Endothelial cell of umbilical vein (primary cell): Measurements from ENCODE around the gene CASP9. TPM values are rescaled to one million over a fixed set of nuclear protein-coding genes. Genes with fewer than 3 reads are reported as not detected.

ENCODE experiments used
- BruUV-seq: library from RNA; stranded (reverse); fragments of 400-500 nt; replicated peaks from 2 replicates; lab custom pipeline; 2021; lab: Mats Ljungman, UMichigan
- CTCF ChIA-PET: fragments of 300-600, 350-600 bp; sonication (Branson Sonifier 250); formaldehyde crosslinking; loops from one replicate; lab custom pipeline; 2021; ENCODE audit warnings: antibody characterized with exemption, inconsistent platforms; lab: Charles Lee
- POLR2A ChIA-PET: fragments of 300-600, 350-600 bp; sonication (Branson Sonifier 250); formaldehyde crosslinking; loops from one replicate; lab custom pipeline; 2021; ENCODE audit warnings: antibody characterized with exemption, inconsistent platforms; lab: Charles Lee
- DNase-seq: peaks from one replicate; pipeline ENCODE4 v3.0.0-alpha.2; 2011; ENCODE audit warnings: low read depth, low spot score
- FAIRE-seq: peaks from 2 replicates; lab custom pipeline; 2011; peaks lifted over from hg19 to GRCh38; lab: Jason Lieb, UNC
- H2AFZ ChIP-seq: 2 replicates; pipeline ENCODE4 v1.6.0; 2012; ENCODE audit warnings: low read depth, low read length, control low read depth, inconsistent platforms
- H3K27ac ChIP-seq: 2 replicates; pipeline ENCODE4 v1.5.1; 2011; ENCODE audit warnings: low read depth, mild to moderate bottlenecking, control low read depth, low read length, moderate library complexity; ENCODE audit not compliant: insufficient read depth
- H3K27me3 ChIP-seq, 2 experiments: 2 replicates each; pipeline versions ENCODE4 v1.6.0 to v1.6.1; 2011; ENCODE audit warnings: low read length in 2 of 2, mixed read lengths in 1 of 2; ENCODE audit not compliant: control insufficient read depth in 2 of 2, insufficient read depth in 2 of 2
- H3K36me3 ChIP-seq, 2 experiments: 2 replicates in 1 of 2; 3 replicates in 1 of 2; pipeline ENCODE4 v1.5.1; 2011; ENCODE audit warnings: low read length in 2 of 2, mild to moderate bottlenecking in 1 of 2, moderate library complexity in 1 of 2; ENCODE audit not compliant: control insufficient read depth in 2 of 2, insufficient read depth in 2 of 2; ENCODE audit errors: extremely low read depth in 1 of 2
- H3K4me1 ChIP-seq: 3 replicates; pipeline ENCODE4 v1.5.1; 2011; ENCODE audit warnings: mild to moderate bottlenecking, low read length; ENCODE audit not compliant: control insufficient read depth, insufficient read depth; ENCODE audit errors: extremely low read depth
- H3K4me2 ChIP-seq: 2 replicates; pipeline ENCODE4 v1.6.1; 2011; ENCODE audit warnings: low read length, control low read depth, mixed read lengths; ENCODE audit not compliant: insufficient read depth
- H3K4me3 ChIP-seq, 3 experiments: fragments of 200-600 bp in 1 of 3; sonication (generic), shearing (Covaris generic) in 1 of 3; replicated peaks in 1 of 3; 2 replicates each; pipeline ENCODE4 v1.5.1; 2011 to 2016; ENCODE audit warnings: control low read depth in 3 of 3, low read length in 3 of 3, mild to moderate bottlenecking in 2 of 3, inconsistent platforms in 1 of 3, low read depth in 1 of 3, moderate library complexity in 1 of 3; ENCODE audit not compliant: insufficient read depth in 1 of 3
- H3K79me2 ChIP-seq: 2 replicates; pipeline ENCODE4 v1.6.0; 2012; ENCODE audit warnings: low read length, inconsistent platforms; ENCODE audit not compliant: control insufficient read depth, insufficient read depth
- H3K9ac ChIP-seq: replicated peaks from 2 replicates; pipeline ENCODE3; 2011; ENCODE audit warnings: low read length, control low read depth; ENCODE audit not compliant: insufficient read depth; ENCODE audit errors: extremely low read depth
- H3K9me1 ChIP-seq: replicated peaks from 3 replicates; pipeline ENCODE4 v1.6.0; 2011; ENCODE audit warnings: mild to moderate bottlenecking, low read length; ENCODE audit not compliant: control insufficient read depth, insufficient read depth; ENCODE audit errors: extremely low read depth
- H3K9me3 ChIP-seq: replicated peaks from 2 replicates; pipeline ENCODE4 v1.5.1; 2012; ENCODE audit warnings: low read length, inconsistent platforms; ENCODE audit not compliant: control insufficient read depth, insufficient read depth
- H4K20me1 ChIP-seq: replicated peaks from 2 replicates; pipeline ENCODE3; 2011; ENCODE audit warnings: mild to moderate bottlenecking, low read length; ENCODE audit not compliant: control insufficient read depth, insufficient read depth; ENCODE audit errors: extremely low read depth
- CTCF ChIP-seq, 2 donors: IDR thresholded peaks; 1 replicate in 1 of 2; 2 replicates in 1 of 2; pipeline ENCODE4 v1.5.1; 2011; ENCODE audit warnings: low read length in 2 of 2, mild to moderate bottlenecking in 2 of 2, moderate library complexity in 2 of 2, control low read depth in 1 of 2, inconsistent platforms in 1 of 2, low read depth in 1 of 2; ENCODE audit not compliant: insufficient read depth in 1 of 2; ENCODE audit errors: extremely low read depth in 1 of 2
- EZH2 ChIP-seq: IDR thresholded peaks from 2 replicates; pipeline ENCODE4 v1.6.1; 2012; ENCODE audit warnings: borderline replicate concordance, low read depth, mild to moderate bottlenecking, moderate library complexity, low read length, inconsistent platforms; ENCODE audit not compliant: severe bottlenecking
- FOS ChIP-seq: IDR thresholded peaks from 2 replicates; pipeline ENCODE4 v1.6.1; 2011; ENCODE audit warnings: mild to moderate bottlenecking, low read length, moderate library complexity, borderline replicate concordance; ENCODE audit not compliant: insufficient read depth
- GATA2 ChIP-seq: IDR thresholded peaks from 2 replicates; pipeline ENCODE4 v1.7.0; 2011; ENCODE audit warnings: low read depth, mild to moderate bottlenecking, moderate library complexity, mixed read lengths, low read length; ENCODE audit not compliant: insufficient read length, insufficient read depth
- JUN ChIP-seq: IDR thresholded peaks from 2 replicates; pipeline ENCODE4 v1.6.1; 2011; ENCODE audit warnings: borderline replicate concordance, low read depth; ENCODE audit not compliant: insufficient read length, insufficient read depth
- MAX ChIP-seq: IDR thresholded peaks from 2 replicates; pipeline ENCODE4 v1.6.1; 2011; ENCODE audit not compliant: insufficient read depth, insufficient read length
- MYC ChIP-seq: IDR thresholded peaks from one replicate; pipeline ENCODE4 v1.6.1; 2011; ENCODE audit warnings: mild to moderate bottlenecking, low read depth, low read length
- POLR2A ChIP-seq: IDR thresholded peaks from 2 replicates; pipeline ENCODE4 v1.6.1; 2012; ENCODE audit warnings: low read depth, mild to moderate bottlenecking, control low read depth, low read length
- dilution Hi-C: fragments of 300-500 bp; cut with MboI; formaldehyde crosslinking; loops from one replicate; pipeline ENCODE4 v1.15.0; 2019; ENCODE audit warnings: low sequenced_read_pairs; ENCODE audit not compliant: extremely low pct_ligation_motif_present
- intact Hi-C: fragments of 100-400 bp; cut with micrococcal nuclease; formaldehyde crosslinking; loops from one replicate; pipeline ENCODE4 v1.10.0; 2022
- polyA plus RNA-seq, 4 experiments: library from polyadenylated mRNA; depleted of rRNA in 3 of 4; stranded (reverse) in 3 of 4; unstranded in 1 of 4; fragments of >200 nt; gene quantifications; 2 replicates each; pipeline versions ENCODE4 v1.2.1 to v1.2.3, GENCODE V29; 2011 to 2012; ENCODE audit warnings: missing spikeins in 1 of 4
- total RNA-seq: library from RNA; stranded (reverse); gene quantifications from 2 replicates; pipeline ENCODE4 v1.2.3, GENCODE V29; 2021

CASP9 gene
- total and polyA plus RNA-seq, 2 donors (not counting 3 experiments of a cell fraction or from before 2014, with no cell fraction given): 10.5 to 14.1 TPM

GRCh38 chr1:15457585-15457984 lies 66.4 kb downstream of the CASP9 start:
- no peak overlapping the region for H3K4me3 ChIP-seq
- TF ChIP-seq JUN: no peak
- no peak for TF ChIP-seq EZH2
- no peak overlapping the region for H3K4me2 ChIP-seq
- BruUV-seq: no TSS peak
- no peaks in the 10 kb centered on the region for H3K36me3 ChIP-seq
- no peaks in the 10 kb centered on the region for H3K4me1 ChIP-seq
- no peak overlapping the region for H3K27ac ChIP-seq
- no peak for DNase-seq
- CTCF ChIA-PET: interaction anchor here (1.3 kb wide), 1 partner anchor 134 kb away, joined by 3 read pairs; no protein-coding TSS in a partner anchor
- no peaks in the 10 kb centered on the region for H3K79me2 ChIP-seq
- no peaks in the 10 kb centered on the region for H3K9me3 ChIP-seq
- H2AFZ ChIP-seq: no peak overlapping the region
- no peaks in the 10 kb centered on the region for H3K9me1 ChIP-seq
- POLR2A ChIA-PET: no interaction called here
- no peaks in the 10 kb centered on the region for H3K27me3 ChIP-seq
- intact Hi-C loops: no loop called here
- H4K20me1 ChIP-seq: no peaks in the 10 kb centered on the region
- no peak overlapping the region for H3K9ac ChIP-seq
- dilution Hi-C loops: no loop called here
- FAIRE-seq: no peak

GRCh38 chr1:15456313-15456954 lies 67.6 kb downstream of the CASP9 start, which contains the start of gene CELA2A:
Gene CELA2A, plus strand, starts transcription at chr1:15456732. Its CDS starts 22 bp downstream, at chr1:15456754.
- CTCF ChIA-PET: no interaction called here
- Histone ChIP-seq H3K9ac (no peak within 1 kb of the TSS), H2AFZ (no peak within 1 kb of the TSS), H3K4me2 (no peak within 1 kb of the TSS), H3K4me3 (no peak within 1 kb of the TSS), H3K79me2 (no peaks in the 10 kb centered on the region), H3K4me1 (no peaks in the 10 kb centered on the region), H4K20me1 (no peaks in the 10 kb centered on the region), H3K9me1 (no peaks in the 10 kb centered on the region), H3K27ac (no peak within 1 kb of the TSS), H3K9me3 (no peaks in the 10 kb centered on the region), H3K36me3 (no peaks in the 10 kb centered on the region), H3K27me3 (no peaks in the 10 kb centered on the region)
- no TSS peak for BruUV-seq
- intact Hi-C loops: no loop called here
- POLR2A ChIA-PET: no interaction called here
- TF ChIP-seq GATA2 (no peak), CTCF (IDR thresholded peaks at IDR 0.05; ENCODE audit: extremely low read depth in 1 of 2, insufficient read depth in 1 of 2, low read depth in 1 of 2, low read length in 2 of 2) (no peak), MAX (no peak), EZH2 (no peak), POLR2A (no peak), MYC (no peak), JUN (no peak), FOS (no peak)
- DNase-seq (no peak), FAIRE-seq (no peak)
- dilution Hi-C loops: no loop called here
